ENCODE data around the gene BANP.

- TF ChIP-seq EZH2 (IDR thresholded peaks at IDR 0.05; ENCODE audit: borderline replicate concordance, low read depth, low read length, severe bottlenecking), result no peak
- no peak for TF ChIP-seq POLR2AphosphoS5 (IDR thresholded peaks at IDR 0.05; ENCODE audit: insufficient read depth, low read depth, low read length)
- no peak for TF ChIP-seq CTCF (IDR thresholded peaks at IDR 0.05; ENCODE audit: extremely low read depth in 1 of 2, insufficient read depth in 1 of 2, low read depth in 1 of 2, low read length in 2 of 2)
- no peak for TF ChIP-seq POLR2A (IDR thresholded peaks at IDR 0.05; ENCODE audit: low read depth, low read length)
- no peak for TF ChIP-seq MAX (IDR thresholded peaks at IDR 0.05; ENCODE audit: insufficient read depth, insufficient read length)
- TF ChIP-seq JUN (IDR thresholded peaks at IDR 0.05; ENCODE audit: borderline replicate concordance, insufficient read depth, insufficient read length, low read depth), result no peak
Measured at GRCh38 chr16:87949071-87949744, 2.0 kb upstream of the BANP start.

All from endothelial cell of umbilical vein (primary cell).